Motor neuron (in vitro differentiated cells): ENCODE results near the gene MESP2. TPM values are rescaled to one million over a fixed set of nuclear protein-coding genes. Genes with fewer than 3 reads are reported as not detected.

Experiments used
- ATAC-seq, 8 experiments: fragments of 200-7000 bp; cut with Tn5 transposase; replicated peaks in 6 of 8; 2 replicates each; pipeline ENCODE4 v1.8.0; 2021; ENCODE audit warnings: mild to moderate bottlenecking in 8 of 8, moderate library complexity in 8 of 8
- H3K27ac ChIP-seq, 2 donors: fragments of 250-450 bp; sonication (Bioruptor Pico); 2 replicates each; pipeline ENCODE4 v1.9.0; 2021; ENCODE audit warnings: antibody characterized with exemption in 2 of 2, mild to moderate bottlenecking in 2 of 2, moderate library complexity in 1 of 2
- H3K4me1 ChIP-seq, 2 donors: fragments of 250-450 bp; sonication (Bioruptor Pico); replicated peaks in 1 of 2; 2 replicates each; pipeline ENCODE4 v1.6.1; 2021; ENCODE audit warnings: antibody characterized with exemption in 2 of 2, mild to moderate bottlenecking in 2 of 2, moderate library complexity in 1 of 2
- H3K4me3 ChIP-seq, 5 donors: fragments of 250-450 bp; sonication (Bioruptor Pico); 2 replicates each; pipeline ENCODE4 v1.9.0; 2021; ENCODE audit warnings: antibody characterized with exemption in 5 of 5, mild to moderate bottlenecking in 5 of 5, moderate library complexity in 4 of 5
- WGBS, 10 experiments: fragments of 450-650 bp; shearing (Covaris generic); methylation state at CpG; one replicate each; pipeline ENCODE4 v1.0.0; 2022; 5-methylcytosine and 5-hydroxymethylcytosine counted together
- in situ Hi-C, 9 experiments: fragments of 400-800 bp; cut with MboI; loops; one replicate each; pipeline ENCODE4 v1.15.0; 2021; ENCODE audit warnings: low sequenced_read_pairs in 9 of 9, low pct_unique_long_range_greater_than_20kb in 2 of 9; ENCODE audit not compliant: unreplicated experiment in 9 of 9
- total RNA-seq, 8 experiments: library from RNA; unstranded; fragments of 300-600 nt; gene quantifications; 2 replicates each; pipeline versions ENCODE4 v1.2.3 to v1.2.4, GENCODE V29; 2022

The MESP2 gene
- total RNA-seq, 8 experiments from 2014 or later = 0.18 to 0.90 (median 0.22) TPM; not detected in 2

GRCh38 chr15:89759835-89760234, 16.3 kb upstream of the MESP2 start:
- H3K4me1 ChIP-seq = no peaks in the 10 kb centered on the region
- ATAC-seq = no peak
- H3K27ac ChIP-seq = no peak overlapping the region
- in situ Hi-C loops = loop anchor here in 5 of 9 experiments (10.0 to 25.0 kb wide), 3 partner anchors 115 to 327 kb away; partner anchors contain the start of gene AP3S2 (in 1 of the 5)
- no peak overlapping the region for H3K4me3 ChIP-seq
- 59 to 100% (median 95%) methylated on average over 1 to 3 of the region's 3 CpGs; no CpG with 5 or more reads in 1 of the 10 experiments for WGBS, 10 experiments

DNA sequence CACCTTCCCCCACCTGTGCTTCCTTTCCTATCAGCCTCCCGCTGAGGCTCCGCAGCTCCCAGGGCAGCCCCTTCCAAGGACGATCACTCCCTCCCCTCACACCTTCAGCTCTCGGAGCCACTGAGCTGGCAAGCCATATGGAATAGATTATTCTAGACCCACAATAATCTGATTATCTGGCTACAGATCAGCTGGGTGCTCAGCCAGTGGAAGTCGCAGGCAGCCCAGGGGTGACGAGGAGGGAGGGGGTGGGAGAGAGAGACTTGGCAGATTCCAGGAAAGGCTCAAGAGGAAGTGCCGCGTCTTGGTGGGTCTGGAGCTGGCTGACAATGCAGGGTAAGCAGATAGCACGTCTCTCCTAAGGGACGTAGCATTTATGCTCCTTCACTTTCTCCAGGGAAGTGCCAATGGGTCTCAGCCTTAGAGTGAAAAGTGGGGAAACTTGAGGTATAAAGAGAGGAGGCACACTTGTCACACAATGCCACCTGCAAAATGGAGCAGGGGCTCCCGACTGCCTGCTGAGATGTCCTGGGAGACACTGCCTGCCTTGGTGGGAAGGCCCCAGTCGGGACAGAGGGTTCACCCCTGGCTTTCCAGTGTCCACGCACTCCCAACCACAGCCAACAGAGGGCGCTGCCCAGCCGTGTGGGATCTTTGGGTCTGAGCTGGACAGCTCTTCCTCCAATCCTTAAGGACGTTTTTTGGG, 15.7 kb upstream of the MESP2 start:
- no peaks in the 10 kb centered on the region for H3K4me1 ChIP-seq
- ATAC-seq = peak; percentile 63 to 98 (median 82)
- in situ Hi-C loops = loop anchor here in 4 of 9 experiments (25.0 kb wide), 2 partner anchors 127 to 327 kb away; partner anchors contain the start of gene AP3S2 (in 1 of the 4)
- 0 to 100% (median 57%) methylated on average over 1 to 2 of the region's 16 CpGs; no CpG with 5 or more reads in 6 of the 10 experiments for WGBS, 10 experiments
- H3K4me3 ChIP-seq = no peak overlapping the region
- H3K27ac ChIP-seq = no peak overlapping the region

DNA sequence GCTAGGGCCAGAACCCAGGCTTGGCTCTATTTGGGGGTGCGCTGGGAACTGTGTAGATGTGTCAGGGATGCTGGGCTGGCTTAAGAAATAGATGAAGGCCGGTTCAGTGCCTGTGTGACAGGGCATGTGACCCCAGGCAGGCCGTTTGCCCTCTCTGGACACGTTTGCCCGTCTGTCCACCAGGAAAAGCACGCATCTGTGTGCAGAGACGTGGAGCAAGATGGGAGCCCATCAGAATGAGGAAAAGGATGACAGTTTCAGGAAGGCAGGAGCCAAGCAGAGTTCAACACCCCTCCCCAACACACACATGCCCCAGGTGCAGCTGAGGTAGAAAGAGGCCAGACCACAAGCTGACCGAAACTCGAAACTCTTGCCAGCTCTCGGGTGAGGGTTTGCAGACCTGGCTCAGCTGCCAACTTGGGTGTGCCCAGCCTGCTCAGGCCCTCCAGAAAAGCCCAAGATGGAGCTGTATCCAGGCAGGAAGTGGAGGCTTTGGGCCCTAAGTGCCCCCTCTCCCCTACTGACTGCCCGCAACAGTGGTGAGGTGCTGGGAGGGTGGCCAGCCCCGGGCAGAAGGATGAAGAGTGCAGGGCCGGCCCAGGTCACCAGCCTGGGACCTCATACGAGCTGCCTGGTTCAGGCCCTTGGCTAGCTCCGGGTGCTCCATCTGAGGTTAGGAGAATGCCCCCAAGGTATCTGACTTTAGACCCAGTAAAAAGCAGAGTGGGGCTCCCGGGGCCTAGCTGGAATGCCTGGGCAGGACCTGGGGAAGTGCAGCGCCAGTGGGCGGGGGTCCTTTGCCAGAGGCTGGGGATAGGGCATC, 14.9 kb upstream of the MESP2 start:
- WGBS, 10 experiments = 60 to 100% (median 71%) methylated on average over 1 to 7 of the region's 18 CpGs; no CpG with 5 or more reads in 5 of the 10 experiments

DNA sequence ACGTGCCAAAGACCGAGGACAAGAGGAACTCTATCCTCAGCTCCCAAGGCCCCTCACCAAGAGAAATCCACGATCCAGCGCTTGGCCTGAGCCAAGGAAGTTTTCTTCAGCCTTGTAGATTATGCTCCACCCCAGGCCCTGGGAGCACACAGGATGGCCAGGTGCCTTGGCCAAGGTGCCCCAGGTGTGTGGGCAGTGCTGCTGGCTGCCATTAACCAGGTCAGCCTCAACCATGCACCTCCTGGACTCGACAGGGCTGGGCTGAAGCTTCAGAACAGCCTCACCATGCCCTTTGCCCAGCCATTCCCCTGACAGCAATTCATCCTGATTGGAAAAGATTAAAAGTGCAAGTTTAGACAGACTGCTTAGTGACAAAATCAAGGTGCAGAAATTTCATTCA, 14.2 kb upstream of the MESP2 start:
- no peak overlapping the region for H3K4me3 ChIP-seq
- in situ Hi-C loops = loop anchor here in 4 of 9 experiments (25.0 kb wide), 2 partner anchors 125 to 325 kb away; partner anchors contain the start of gene AP3S2 (in 1 of the 4)
- 75 to 100% (median 88%) methylated on average over 1 to 4 of the region's 5 CpGs; no CpG with 5 or more reads in 6 of the 10 experiments for WGBS, 10 experiments
- H3K4me1 ChIP-seq = no peaks in the 10 kb centered on the region
- H3K27ac ChIP-seq = no peak overlapping the region
- ATAC-seq = no peak

More for the DNA sequence above, 14.9 kb upstream of the MESP2 start:
- in situ Hi-C loops = loop anchor here in 4 of 9 experiments (25.0 kb wide), 2 partner anchors 126 to 326 kb away; partner anchors contain the start of gene AP3S2 (in 1 of the 4)
- no peaks in the 10 kb centered on the region for H3K4me1 ChIP-seq
- H3K4me3 ChIP-seq = no peak overlapping the region
- peak in 4 of 8 experiments; percentile 15 to 45 (median 31) for ATAC-seq
- no peak overlapping the region for H3K27ac ChIP-seq

DNA sequence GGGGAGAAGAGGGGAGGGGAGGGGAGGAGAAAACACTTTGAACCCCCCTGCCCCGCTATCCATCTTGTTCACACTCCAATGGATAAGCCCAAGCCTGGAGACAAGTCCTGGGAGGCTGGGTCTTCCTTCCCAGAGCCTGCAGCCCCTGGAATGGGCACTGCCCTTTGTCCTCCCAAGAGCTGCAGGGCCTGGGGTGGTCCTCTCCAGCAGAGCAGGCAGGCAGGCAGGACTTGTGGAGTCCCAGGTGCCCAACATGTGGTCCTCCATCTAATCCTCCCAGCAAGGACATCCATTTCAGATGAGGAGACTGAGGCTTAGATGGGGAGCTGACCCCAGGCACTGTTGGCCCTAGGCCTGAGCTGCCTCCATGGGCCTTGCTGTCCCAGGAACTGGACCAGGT, 10.4 kb upstream of the MESP2 start:
- no CpG with 5 or more reads among the region's 1 CpG for WGBS, 10 experiments
- ATAC-seq = no peak
- in situ Hi-C loops = loop anchor here in 4 of 9 experiments (25.0 kb wide), 2 partner anchors 122 to 322 kb away; partner anchors contain the start of gene AP3S2 (in 1 of the 4)
- Histone ChIP-seq H3K4me1 (no peaks in the 10 kb centered on the region), H3K4me3 (no peak overlapping the region), H3K27ac (no peak overlapping the region)

DNA sequence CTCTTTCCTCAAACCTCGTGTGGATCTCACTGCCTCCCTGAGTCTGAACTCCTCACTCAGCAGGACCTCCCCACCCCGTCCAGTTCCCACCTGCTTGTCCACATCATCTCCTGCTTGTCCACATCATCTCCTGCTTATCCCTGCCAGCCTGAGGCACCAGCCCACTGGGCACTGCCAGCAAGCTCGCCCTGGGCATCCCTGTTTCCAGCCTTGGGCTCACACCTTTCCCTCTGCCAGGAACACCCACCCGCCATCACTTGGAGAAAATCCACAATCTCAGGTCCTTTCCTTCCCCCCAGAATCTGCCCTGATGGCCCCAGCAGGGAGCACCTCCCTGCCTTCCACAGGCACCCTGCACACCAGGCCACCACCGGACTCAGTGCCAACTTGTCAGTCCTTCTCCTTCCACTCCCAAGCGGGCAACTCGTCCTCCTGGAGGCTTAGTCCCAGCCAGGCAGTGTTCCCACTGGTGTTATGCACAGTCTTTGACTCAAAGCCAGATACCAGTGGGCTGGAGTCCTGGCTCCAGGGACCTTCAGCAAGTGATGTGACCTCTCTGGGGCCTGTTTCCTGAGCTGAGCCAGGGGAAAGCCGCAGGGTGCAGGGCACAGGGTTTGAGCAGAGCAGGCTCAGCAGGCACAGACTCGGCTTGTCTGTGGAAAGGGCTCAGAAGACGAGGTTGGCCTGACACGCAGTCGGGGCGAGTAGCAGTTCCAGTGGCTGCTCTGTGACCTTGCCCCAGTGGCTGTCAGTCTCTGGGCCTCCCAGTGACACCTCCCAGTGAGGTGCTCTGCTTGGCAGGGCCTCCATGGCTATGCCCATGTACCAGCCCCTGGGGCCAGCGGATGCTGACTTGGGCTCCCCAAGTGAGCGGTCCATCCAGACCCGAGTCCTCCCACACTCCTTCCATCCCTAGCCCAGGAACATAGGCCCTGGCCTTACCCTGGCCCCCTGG, 9.5 kb upstream of the MESP2 start:
- Histone ChIP-seq H3K27ac (no peak overlapping the region), H3K4me1 (no peaks in the 10 kb centered on the region), H3K4me3 (no peak overlapping the region)
- in situ Hi-C loops = loop anchor here in 4 of 9 experiments (25.0 kb wide), 2 partner anchors 121 to 321 kb away; partner anchors contain the start of gene AP3S2 (in 1 of the 4)
- 40 to 100% (median 69%) methylated on average over 1 to 9 of the region's 16 CpGs; no CpG with 5 or more reads in 3 of the 10 experiments for WGBS, 10 experiments
- ATAC-seq = no peak

DNA sequence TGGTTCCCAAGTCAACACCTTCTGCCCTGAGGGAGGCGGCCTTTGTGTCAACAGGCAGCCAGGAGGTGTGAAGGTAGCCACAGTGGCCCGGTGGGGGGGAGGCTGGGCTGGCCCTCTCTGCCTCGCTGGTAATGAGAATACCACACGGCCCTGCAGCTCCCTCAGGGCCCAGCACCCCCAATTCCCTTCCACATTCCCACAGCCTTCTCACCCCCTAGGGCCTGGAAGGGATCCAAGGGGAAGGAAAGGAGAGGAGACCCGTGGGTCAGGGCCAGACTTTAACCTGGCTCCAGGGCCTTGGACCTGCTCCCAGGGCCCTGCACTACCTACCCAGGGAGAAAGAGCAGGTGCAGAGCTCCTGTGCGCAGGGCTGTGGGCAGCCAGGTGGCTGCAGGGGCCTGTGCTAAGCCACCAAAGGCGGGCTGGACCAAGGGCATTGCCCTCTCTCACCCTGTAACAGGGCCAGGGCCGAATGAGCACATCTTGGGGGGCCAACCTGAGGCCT, 8.7 kb upstream of the MESP2 start:
- no peak overlapping the region for H3K27ac ChIP-seq
- 44 to 48% methylated on average over 2 to 3 of the region's 8 CpGs; no CpG with 5 or more reads in 8 of the 10 experiments for WGBS, 10 experiments
- no peak for ATAC-seq
- no peak overlapping the region for H3K4me3 ChIP-seq
- in situ Hi-C loops = loop anchor here in 4 of 9 experiments (25.0 kb wide), 2 partner anchors 120 to 320 kb away; partner anchors contain the start of gene AP3S2 (in 1 of the 4)
- no peaks in the 10 kb centered on the region for H3K4me1 ChIP-seq

GRCh38 chr15:89768071-89768500, 8.0 kb upstream of the MESP2 start:
- 40 to 80% (median 61%) methylated on average over 1 to 3 of the region's 7 CpGs; no CpG with 5 or more reads in 4 of the 10 experiments for WGBS, 10 experiments
- no peak overlapping the region for H3K27ac ChIP-seq
- H3K4me3 ChIP-seq = no peak overlapping the region
- in situ Hi-C loops = loop anchor here in 4 of 9 experiments (25.0 kb wide), 2 partner anchors 119 to 319 kb away; partner anchors contain the start of gene AP3S2 (in 1 of the 4)
- peak in 3 of 8 experiments; percentile 40 to 74 (median 41) for ATAC-seq
- H3K4me1 ChIP-seq = no peaks in the 10 kb centered on the region

GRCh38 chr15:89769366-89769765, 6.8 kb upstream of the MESP2 start:
- Histone ChIP-seq H3K27ac (no peak overlapping the region), H3K4me3 (no peak overlapping the region), H3K4me1 (no peaks in the 10 kb centered on the region)
- no peak for ATAC-seq
- WGBS, 10 experiments = 75 to 96% (median 84%) methylated on average over 2 to 3 of the region's 3 CpGs; no CpG with 5 or more reads in 4 of the 10 experiments
- in situ Hi-C loops = loop anchor here in 4 of 9 experiments (25.0 kb wide), 2 partner anchors 118 to 318 kb away; partner anchors contain the start of gene AP3S2 (in 1 of the 4)

- Histone ChIP-seq H3K27ac (no peak overlapping the region), H3K4me1 (no peaks in the 10 kb centered on the region), H3K4me3 (no peak overlapping the region)
- 36 to 100% (median 64%) methylated on average over 1 to 3 of the region's 3 CpGs; no CpG with 5 or more reads in 6 of the 10 experiments for WGBS, 10 experiments
- in situ Hi-C loops = loop anchor here in 4 of 9 experiments (25.0 kb wide), 2 partner anchors 117 to 317 kb away; partner anchors contain the start of gene AP3S2 (in 1 of the 4)
- ATAC-seq = no peak
Observed at GRCh38 chr15:89770041-89770440, 6.1 kb upstream of the MESP2 start.

- H3K4me1 ChIP-seq = peaks cover 0 to 5% of the 10 kb centered on the region in 2 donors
- in situ Hi-C loops = loop anchor here in 4 of 9 experiments (25.0 kb wide), 2 partner anchors 114 to 314 kb away; partner anchors contain the start of gene AP3S2 (in 1 of the 4)
- WGBS, 10 experiments = 20 to 80% (median 55%) methylated on average over 1 to 3 of the region's 3 CpGs; no CpG with 5 or more reads in 2 of the 10 experiments
- ATAC-seq = no peak
- H3K27ac ChIP-seq = no peak overlapping the region
- H3K4me3 ChIP-seq = no peak overlapping the region
Observed at GRCh38 chr15:89772932-89773583, 3.1 kb upstream of the MESP2 start.
